Adipose tissue (tissue), 3 donors: ENCODE measurements around the gene DNAJB6. TPM values are rescaled to one million over a fixed set of nuclear protein-coding genes. Genes with fewer than 3 reads are reported as not detected.

Experiments
- H3K27ac ChIP-seq: one replicate; pipeline ENCODE4 v1.5.1; 2013; ENCODE audit warnings: low read depth, low read length
- WGBS, 3 donors: extraction: QIAGEN DNeasy Blood & Tissue Kit; methylation state at CpG; one replicate each; pipeline ENCODE4 v1.1.7; 2013; 5-methylcytosine and 5-hydroxymethylcytosine counted together
- polyA plus RNA-seq, 3 donors: library from polyadenylated mRNA; stranded (reverse); fragments of 200-250 nt; gene quantifications; one replicate each; pipeline ENCODE4 v1.2.3, GENCODE V29; 2013
- donor health status: healthy with polysubstance abuse.
- donor health status: Bipolar disorder and iron deficiency.
- donor health status: healthy.

DNAJB6 gene
- polyA plus RNA-seq: 100 to 1,000 TPM in 1 of 3 donors, 10 to 100 TPM in 2; 32.2 to 111 (median 88.0) TPM

DNA sequence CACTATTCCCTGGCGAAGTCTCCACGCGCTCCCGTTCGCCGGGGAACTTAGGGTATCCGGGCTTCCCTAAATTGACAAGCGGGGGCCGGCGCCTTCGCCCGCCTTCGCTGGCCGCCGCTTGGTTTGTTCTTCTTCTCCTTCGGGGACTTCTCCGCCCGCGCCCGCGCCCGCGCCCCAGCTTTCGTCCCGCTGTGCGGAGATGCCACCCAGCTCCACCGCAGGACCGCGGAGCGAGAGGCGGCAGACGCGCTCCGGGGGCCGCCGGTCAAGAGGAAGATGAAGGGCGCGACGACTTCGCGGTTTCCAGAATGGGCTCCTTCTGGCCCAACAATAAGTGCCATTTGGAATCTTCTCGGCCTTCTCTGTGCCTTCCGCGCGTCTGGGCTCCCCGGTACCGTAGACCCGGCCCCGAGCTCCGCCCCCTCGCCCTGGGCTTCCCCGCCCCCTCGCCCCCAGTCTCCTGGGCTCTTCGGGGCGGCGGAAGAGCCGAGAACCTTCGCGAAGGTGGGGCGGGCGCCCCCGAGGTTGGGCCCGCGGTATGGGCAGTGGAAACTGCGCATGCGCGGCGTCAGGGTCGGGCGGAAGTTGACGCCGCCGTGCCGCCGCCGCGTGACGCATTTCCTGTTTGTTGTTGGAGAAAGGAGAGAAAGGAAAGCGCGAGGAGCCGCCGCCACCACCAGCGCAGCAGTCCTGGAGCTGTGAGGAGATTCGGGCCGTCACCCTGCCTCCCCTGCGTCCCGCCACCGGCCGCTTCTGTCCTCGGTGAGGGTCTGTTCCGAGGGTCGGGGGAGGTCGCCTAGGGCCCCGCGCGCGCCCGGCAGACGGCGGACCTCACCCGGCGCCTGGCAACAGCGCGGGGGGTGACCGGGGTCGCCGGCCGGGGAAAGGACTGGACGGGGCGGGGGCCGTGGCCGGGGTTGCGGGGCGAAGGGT lies at the start of gene DNAJB6:
Gene DNAJB6, plus strand, starts transcription at position 622 of the 933 bp plus-strand sequence. CDS start 21,569 bp downstream, outside the sequence.
- H3K27ac ChIP-seq: peak within 1 kb of the TSS; percentile 99
- WGBS, 3 donors: 0 to 1% (median 1%) methylated on average over 89 to 114 of the region's 114 CpGs

DNA sequence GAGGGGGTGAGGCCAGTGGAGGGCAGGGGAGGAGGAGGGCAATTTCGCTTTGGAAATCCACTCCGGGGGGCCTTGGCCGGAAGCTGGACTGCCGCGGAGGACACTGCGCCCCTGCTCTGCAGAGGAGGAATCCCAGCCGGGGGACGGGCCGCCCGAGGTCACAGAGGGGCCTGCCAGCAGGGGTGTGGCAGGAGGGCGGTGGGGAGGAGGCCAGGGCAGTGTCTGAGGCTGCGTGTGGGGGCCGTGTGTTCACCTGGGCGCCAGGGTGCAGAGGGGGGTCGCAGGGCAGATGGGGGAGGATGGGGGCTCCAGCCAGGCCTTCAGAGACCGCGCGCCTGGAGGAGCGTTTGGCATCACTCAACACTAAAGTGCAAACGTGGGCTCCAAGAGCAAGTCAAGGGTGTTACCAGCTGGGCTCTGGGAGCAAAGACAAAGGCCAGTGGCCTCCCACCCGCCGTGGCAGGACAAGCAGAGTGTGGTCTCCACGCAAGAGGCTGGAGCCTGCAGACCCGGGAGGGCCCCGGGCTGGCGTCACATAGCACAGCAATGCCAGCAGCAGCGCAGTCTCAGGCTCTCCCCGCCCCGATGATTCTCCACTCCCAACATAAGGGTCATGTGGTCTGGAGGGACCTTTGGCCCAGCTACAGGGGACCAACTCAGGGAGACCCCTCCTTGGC lies 45.3 kb upstream of the DNAJB6 start:
- 76 to 90% (median 87%) methylated on average over 19 to 29 of the region's 29 CpGs for WGBS, 3 donors

GRCh38 chr7:157292258-157292657 lies 44.5 kb upstream of the DNAJB6 start:
- 92 to 93% (median 93%) methylated on average over 9 of the region's 9 CpGs for WGBS, 3 donors
- H3K27ac ChIP-seq: no peak overlapping the region

More for the DNA sequence above, 45.3 kb upstream of the DNAJB6 start:
- no peak overlapping the region for H3K27ac ChIP-seq

GRCh38 chr7:157292770-157293412 lies 43.9 kb upstream of the DNAJB6 start:
- no peak overlapping the region for H3K27ac ChIP-seq
- 52 to 70% (median 70%) methylated on average over 28 to 32 of the region's 32 CpGs for WGBS, 3 donors

GRCh38 chr7:157293413-157293788 lies 43.4 kb upstream of the DNAJB6 start:
- no peak overlapping the region for H3K27ac ChIP-seq
- 83 to 87% (median 86%) methylated on average over 13 of the region's 13 CpGs for WGBS, 3 donors

DNA sequence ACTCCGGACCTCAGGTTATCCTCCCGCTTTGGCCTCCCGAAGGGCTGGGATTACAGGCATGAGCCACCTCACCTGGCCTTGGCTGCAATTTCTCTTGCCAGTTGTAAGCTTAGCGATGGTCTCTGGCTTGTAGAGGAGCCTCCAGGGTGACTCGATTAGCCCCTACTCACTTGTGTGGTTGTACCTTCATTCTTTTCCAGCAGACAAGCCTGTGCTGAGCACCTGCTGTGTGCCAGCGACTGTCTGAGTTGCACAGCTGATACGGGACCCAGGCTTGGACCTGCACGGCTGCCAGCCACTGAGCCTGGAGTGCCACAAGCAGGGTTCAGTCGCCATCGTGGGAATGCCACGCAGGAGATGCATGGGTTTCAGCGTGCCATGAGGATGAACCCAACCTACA lies 42.0 kb upstream of the DNAJB6 start:
- no peak overlapping the region for H3K27ac ChIP-seq
- 84 to 92% (median 90%) methylated on average over 12 of the region's 12 CpGs for WGBS, 3 donors

- 85 to 87% (median 86%) methylated on average over 12 of the region's 12 CpGs for WGBS, 3 donors
- H3K27ac ChIP-seq: no peak overlapping the region
These were observed 41.5 kb upstream of the DNAJB6 start for GRCh38 chr7:157295338-157295737.

DNA sequence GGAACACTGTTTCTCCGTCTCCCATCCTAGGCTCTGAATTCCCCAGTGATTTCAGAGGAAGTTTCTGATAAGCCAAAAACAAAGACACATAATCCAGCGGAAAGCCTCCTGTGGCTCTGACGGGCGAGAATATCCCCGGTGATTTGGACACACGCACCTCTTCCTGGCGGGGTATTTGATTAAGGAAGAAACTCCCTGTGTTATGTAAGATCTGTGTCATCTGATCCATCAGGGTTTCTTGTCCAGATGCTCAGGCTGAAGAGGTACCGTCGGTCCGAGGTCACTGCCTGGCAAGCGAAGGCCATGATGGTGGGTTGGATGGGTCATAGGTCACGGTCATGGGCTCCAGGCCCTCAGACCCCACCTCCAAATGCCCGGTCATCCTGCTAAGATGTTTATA lies 39.6 kb upstream of the DNAJB6 start:
- H3K27ac ChIP-seq: no peak overlapping the region
- 56 to 71% (median 67%) methylated on average over 13 of the region's 13 CpGs for WGBS, 3 donors

GRCh38 chr7:157299317-157299612 lies 37.5 kb upstream of the DNAJB6 start:
- no peak overlapping the region for H3K27ac ChIP-seq
- 92 to 98% (median 98%) methylated on average over 3 of the region's 3 CpGs for WGBS, 3 donors

DNA sequence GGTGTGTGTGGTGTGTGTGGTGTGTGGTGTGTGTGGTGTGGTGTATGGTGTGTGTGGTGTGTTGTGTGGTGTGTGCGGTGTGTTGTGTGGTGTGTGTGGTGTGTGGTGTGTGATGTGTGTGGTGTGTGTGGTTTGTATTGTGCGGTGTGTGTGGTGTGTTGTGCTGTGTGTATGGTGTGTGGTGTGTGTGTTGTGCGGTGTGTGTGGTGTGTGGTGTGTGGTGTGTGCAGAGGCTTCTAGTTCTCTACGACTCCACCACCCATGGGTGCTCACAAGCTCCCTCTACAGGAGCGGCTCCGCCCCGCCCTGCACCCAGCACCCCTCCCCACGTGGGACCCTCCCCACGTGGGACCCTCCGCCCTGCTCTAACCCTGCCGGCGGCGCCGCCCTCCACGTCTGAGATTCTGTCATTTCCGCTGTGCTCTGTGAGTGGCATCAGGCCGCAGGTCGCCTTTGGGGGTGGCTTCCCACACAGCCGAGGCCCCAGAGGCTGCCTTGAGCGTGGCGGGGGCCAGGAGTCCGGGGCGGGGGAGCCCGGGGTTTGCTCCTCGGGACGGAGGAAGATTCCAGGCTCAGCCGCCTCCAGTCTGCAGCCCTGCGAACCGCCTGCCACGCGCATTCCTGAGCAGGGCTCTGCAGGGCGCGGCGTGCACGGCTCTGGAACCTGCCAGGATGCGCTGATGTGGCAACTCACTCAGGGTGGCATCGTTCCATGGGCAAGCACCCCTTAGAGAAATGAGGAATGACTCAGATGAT lies 37.0 kb upstream of the DNAJB6 start:
- 53 to 68% (median 57%) methylated on average over 31 to 37 of the region's 37 CpGs for WGBS, 3 donors
- H3K27ac ChIP-seq: no peak overlapping the region

- no peak overlapping the region for H3K27ac ChIP-seq
- 74 to 84% (median 74%) methylated on average over 29 of the region's 29 CpGs for WGBS, 3 donors
These were observed 36.4 kb upstream of the DNAJB6 start for GRCh38 chr7:157300369-157300825.

GRCh38 chr7:157301610-157302120 lies 35.1 kb upstream of the DNAJB6 start:
- H3K27ac ChIP-seq: no peak overlapping the region
- 57 to 77% (median 68%) methylated on average over 10 of the region's 10 CpGs for WGBS, 3 donors

DNA sequence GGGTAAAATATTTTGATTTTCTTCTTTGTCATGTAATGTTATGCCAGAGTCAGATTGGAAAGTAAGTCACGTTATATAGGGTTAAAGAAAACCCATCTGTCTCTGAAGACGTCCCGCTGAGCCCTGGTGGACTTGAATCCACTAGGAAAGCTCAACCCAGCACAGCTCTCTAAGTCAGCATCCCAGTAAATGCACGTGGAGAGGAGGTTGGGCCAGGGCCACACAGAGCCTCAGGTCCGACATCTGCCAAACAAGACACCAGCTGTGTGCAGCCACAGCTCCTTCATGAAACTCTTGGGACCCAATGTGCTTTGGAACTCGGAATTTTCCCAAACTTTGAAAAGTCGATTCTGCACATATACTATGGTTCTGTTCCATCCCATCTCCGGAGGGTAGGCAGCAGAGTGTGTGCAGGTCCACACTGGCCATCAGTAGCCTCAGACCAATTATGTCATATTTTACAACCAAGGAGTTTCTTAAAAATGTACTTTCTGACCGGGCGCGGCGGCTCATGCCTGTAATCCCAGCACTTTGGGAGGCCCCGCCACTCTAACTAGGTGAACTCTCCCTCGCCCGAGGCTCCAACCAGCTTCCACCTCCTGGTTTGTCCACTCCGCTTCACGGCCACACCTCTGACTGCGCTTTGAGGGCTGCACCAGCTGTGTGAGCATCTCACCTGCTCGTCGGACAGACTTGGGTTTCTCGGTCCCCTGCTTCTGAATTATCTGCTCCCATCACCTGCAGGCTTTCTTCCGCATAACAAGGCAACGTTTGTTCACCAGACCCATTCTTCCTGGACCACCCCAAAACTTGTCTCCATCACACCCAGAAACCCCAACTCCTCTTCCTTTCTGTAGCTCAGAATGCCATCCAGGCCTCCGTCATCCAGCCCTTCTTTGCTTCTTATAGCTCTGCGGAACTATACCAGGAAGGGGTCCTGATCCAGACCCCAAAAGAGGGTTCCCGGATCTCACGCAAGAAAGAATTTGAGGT lies 29.7 kb upstream of the DNAJB6 start:
- 80 to 86% (median 82%) methylated on average over 27 of the region's 27 CpGs for WGBS, 3 donors

DNA sequence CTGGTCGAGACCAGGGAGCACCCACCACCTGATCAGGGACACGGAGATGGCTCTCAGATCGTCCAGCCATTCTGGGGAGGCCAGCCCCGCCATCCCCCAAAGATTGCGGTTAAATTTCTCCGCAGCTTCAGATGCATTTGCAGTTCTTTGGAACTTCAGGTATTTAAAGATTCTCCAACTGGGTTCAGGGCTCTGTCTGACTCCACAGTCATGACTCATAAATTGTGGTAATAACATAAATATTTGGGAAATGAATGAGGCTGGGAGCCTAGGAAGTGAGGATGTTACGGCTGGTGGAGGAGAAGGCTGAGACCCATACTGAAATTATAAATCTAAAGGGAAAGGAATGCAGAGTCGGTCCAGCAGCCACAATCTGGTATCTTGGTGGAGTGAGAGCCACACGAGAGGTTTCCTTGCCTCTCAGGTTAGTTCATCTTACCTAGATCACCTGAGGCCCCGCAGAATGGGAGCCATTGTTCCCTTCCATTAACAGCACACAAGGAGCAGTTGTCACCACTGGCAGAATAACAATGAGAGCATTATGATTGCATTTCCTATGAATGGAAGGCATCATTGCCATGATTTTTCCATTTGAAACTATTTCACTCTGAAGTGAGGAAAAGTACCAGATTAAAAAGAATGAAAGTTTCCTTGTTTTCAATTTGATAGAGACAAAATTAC lies 26.7 kb upstream of the DNAJB6 start:
- H3K27ac ChIP-seq: no peak overlapping the region
- WGBS, 3 donors: 65 to 69% (median 65%) methylated on average over 10 of the region's 10 CpGs

More for the DNA sequence above, 29.7 kb upstream of the DNAJB6 start:
- H3K27ac ChIP-seq: no peak overlapping the region

GRCh38 chr7:157310676-157311185 lies 26.1 kb upstream of the DNAJB6 start:
- 73 to 83% (median 83%) methylated on average over 7 of the region's 7 CpGs for WGBS, 3 donors
- H3K27ac ChIP-seq: no peak overlapping the region

GRCh38 chr7:157312941-157313340 lies 23.9 kb upstream of the DNAJB6 start:
- H3K27ac ChIP-seq: no peak overlapping the region
- WGBS, 3 donors: 66 to 90% (median 77%) methylated on average over 7 of the region's 7 CpGs
